CD4-positive, CD25-positive, alpha-beta regulatory T cell (primary cell): ENCODE measurements around the gene DPYSL4. TPM values are rescaled to one million over a fixed set of nuclear protein-coding genes. Genes with fewer than 3 reads are reported as not detected.

Experiments
- ATAC-seq, 2 donors: fragments of 150-1000 bp; cut with Tn5 transposase; one replicate each; pipeline ENCODE4 v1.10.0; 2021; ENCODE audit warnings: low read depth in 2 of 2, moderate number of reproducible peaks in 2 of 2, moderate library complexity in 1 of 2
- DNase-seq, 3 donors: peaks; one replicate each; pipeline versions ENCODE4 v3.0.0 to v3.0.0-alpha.2; 2012 to 2022; ENCODE audit warnings: mixed read lengths in 1 of 3
- H3K27ac ChIP-seq: one replicate; pipeline ENCODE4 v1.7.0; 2013; ENCODE audit warnings: mild to moderate bottlenecking, low read length; ENCODE audit not compliant: insufficient read depth, poor library complexity, severe bottlenecking
- H3K27me3 ChIP-seq: one replicate; pipeline ENCODE4 v1.7.0; 2013; ENCODE audit warnings: low read length; ENCODE audit not compliant: control insufficient read depth, insufficient read depth
- H3K36me3 ChIP-seq: one replicate; pipeline ENCODE4 v1.7.0; 2013; ENCODE audit warnings: mild to moderate bottlenecking, low read length, moderate library complexity; ENCODE audit not compliant: control insufficient read depth, insufficient read depth
- H3K4me1 ChIP-seq: 2 replicates; pipeline ENCODE4 v1.7.0; 2013; ENCODE audit warnings: mild to moderate bottlenecking, low read length; ENCODE audit not compliant: insufficient read depth, control insufficient read depth, poor library complexity, severe bottlenecking
- H3K4me3 ChIP-seq: one replicate; pipeline ENCODE4 v1.7.0; 2013; ENCODE audit warnings: low read depth, mild to moderate bottlenecking, low read length, moderate library complexity
- H3K9me3 ChIP-seq, 2 experiments: 1 replicate in 1 of 2; 2 replicates in 1 of 2; pipeline ENCODE4 v1.7.0; 2013; ENCODE audit warnings: low read length in 2 of 2, mild to moderate bottlenecking in 1 of 2, moderate library complexity in 1 of 2; ENCODE audit not compliant: control insufficient read depth in 2 of 2
- H3K27ac Mint-ChIP-seq, 3 donors: one replicate each; pipeline ENCODE4 v1.8.0; 2020 to 2022; ENCODE audit warnings: mild to moderate bottlenecking in 3 of 3, mixed read lengths in 3 of 3, moderate library complexity in 2 of 3
- H3K27me3 Mint-ChIP-seq: one replicate; pipeline ENCODE4 v1.8.0; 2022; ENCODE audit warnings: mild to moderate bottlenecking, mixed read lengths
- H3K36me3 Mint-ChIP-seq: one replicate; pipeline ENCODE4 v1.8.0; 2020; ENCODE audit warnings: mixed read lengths
- H3K4me1 Mint-ChIP-seq, 4 donors: one replicate each; pipeline ENCODE4 v1.8.0; 2020 to 2022; ENCODE audit warnings: mixed read lengths in 4 of 4, mild to moderate bottlenecking in 1 of 4
- H3K4me3 Mint-ChIP-seq, 4 donors: one replicate each; pipeline ENCODE4 v1.8.0; 2020 to 2022; ENCODE audit warnings: mild to moderate bottlenecking in 4 of 4, mixed read lengths in 4 of 4, moderate library complexity in 3 of 4
- H3K9me3 Mint-ChIP-seq, 7 donors: one replicate each; pipeline ENCODE4 v1.8.0; 2020 to 2022; ENCODE audit warnings: mixed read lengths in 7 of 7, mild to moderate bottlenecking in 3 of 7, moderate library complexity in 2 of 7
- polyA plus RNA-seq, 4 donors: library from polyadenylated mRNA; unstranded; fragments of 300-500 nt; fragmentation: Illumina TruSeq; gene quantifications; one replicate each; pipeline ENCODE4 v1.2.3, GENCODE V29; 2021
- total RNA-seq: library from RNA; stranded (reverse); gene quantifications from one replicate; pipeline ENCODE4 v1.2.3, GENCODE V29; 2022

Gene DPYSL4
- total and polyA plus RNA-seq, 5 donors from 2014 or later, result 1.2 to 1.9 TPM; not detected in 3

DNA sequence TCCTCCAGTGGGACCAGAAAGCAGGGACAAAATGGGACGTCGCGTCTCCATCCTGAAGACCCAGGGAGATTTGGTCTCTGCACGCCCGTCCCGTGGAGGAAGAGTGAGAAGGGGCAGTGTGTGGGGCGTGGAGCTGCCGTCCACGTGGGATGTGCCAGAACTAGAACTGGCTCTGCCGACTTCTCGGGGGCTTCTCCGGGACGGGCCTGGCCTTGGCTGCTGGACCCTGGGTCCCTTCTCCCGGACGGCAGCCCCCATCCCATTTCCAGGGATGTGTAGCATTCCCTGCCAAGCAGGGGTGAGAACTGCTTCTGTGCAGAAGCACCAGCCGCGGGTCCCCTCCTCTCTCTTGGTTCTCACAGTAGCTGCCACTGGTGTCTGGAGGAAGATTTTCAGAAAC is 18.8 kb upstream of the DPYSL4 start:
- Mint-ChIP-seq H3K9me3 (peaks cover 0 to 1% (median 0%) of the 10 kb centered on the region in 7 donors), H3K27me3 (no peaks in the 10 kb centered on the region), H3K36me3 (no peaks in the 10 kb centered on the region), H3K4me3 (no peak overlapping the region), H3K4me1 (peaks cover 0 to 4% (median under 1%) of the 10 kb centered on the region in 4 donors), H3K27ac (no peak overlapping the region)
- Histone ChIP-seq H3K4me3 (no peak overlapping the region), H3K4me1 (peaks cover 4% of the 10 kb centered on the region), H3K36me3 (no peaks in the 10 kb centered on the region), H3K27me3 (no peaks in the 10 kb centered on the region), H3K9me3 (no peaks in the 10 kb centered on the region), H3K27ac (no peak overlapping the region)
- DNase-seq (no peak), ATAC-seq (no peak)

DNA sequence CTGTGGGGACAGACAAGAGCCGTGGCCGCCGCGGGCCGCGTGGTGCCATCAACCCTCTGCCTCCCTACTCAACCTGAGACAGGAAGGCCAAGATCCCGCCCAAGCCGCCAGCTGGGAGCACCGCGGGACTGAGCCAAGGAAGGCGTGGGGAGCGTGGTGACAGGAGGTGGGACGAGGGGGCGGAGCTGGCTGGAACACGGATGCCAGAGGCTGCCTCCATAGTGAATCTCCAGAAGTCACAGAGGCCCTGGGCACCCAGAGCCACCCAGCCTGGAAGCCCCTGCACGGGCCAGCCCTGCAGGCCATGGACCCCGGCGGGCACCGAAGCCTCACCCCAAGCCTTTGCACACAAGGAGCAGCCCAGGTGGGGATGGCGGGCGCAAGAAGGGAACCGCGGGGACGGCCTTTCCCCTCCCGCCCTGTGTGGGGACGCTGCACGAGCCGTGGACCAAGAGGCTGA is 18.1 kb upstream of the DPYSL4 start:
- peaks cover 4% of the 10 kb centered on the region for H3K27me3 Mint-ChIP-seq
- peaks cover 0 to 3% (median under 1%) of the 10 kb centered on the region in 4 donors for H3K4me1 Mint-ChIP-seq
- peak overlapping the region in 1 of 3 donors; percentile 60 for H3K27ac Mint-ChIP-seq
- no peaks in the 10 kb centered on the region for H3K36me3 ChIP-seq
- no peak overlapping the region for H3K4me3 ChIP-seq
- no peak overlapping the region for H3K27ac ChIP-seq
- no peaks in the 10 kb centered on the region for H3K4me1 ChIP-seq
- H3K9me3 ChIP-seq, result no peaks in the 10 kb centered on the region
- peaks cover 0 to 3% (median 0%) of the 10 kb centered on the region in 7 donors for H3K9me3 Mint-ChIP-seq
- no peaks in the 10 kb centered on the region for H3K36me3 Mint-ChIP-seq
- DNase-seq (no peak), ATAC-seq (no peak)
- H3K27me3 ChIP-seq, result no peaks in the 10 kb centered on the region
- no peak overlapping the region for H3K4me3 Mint-ChIP-seq

DNA sequence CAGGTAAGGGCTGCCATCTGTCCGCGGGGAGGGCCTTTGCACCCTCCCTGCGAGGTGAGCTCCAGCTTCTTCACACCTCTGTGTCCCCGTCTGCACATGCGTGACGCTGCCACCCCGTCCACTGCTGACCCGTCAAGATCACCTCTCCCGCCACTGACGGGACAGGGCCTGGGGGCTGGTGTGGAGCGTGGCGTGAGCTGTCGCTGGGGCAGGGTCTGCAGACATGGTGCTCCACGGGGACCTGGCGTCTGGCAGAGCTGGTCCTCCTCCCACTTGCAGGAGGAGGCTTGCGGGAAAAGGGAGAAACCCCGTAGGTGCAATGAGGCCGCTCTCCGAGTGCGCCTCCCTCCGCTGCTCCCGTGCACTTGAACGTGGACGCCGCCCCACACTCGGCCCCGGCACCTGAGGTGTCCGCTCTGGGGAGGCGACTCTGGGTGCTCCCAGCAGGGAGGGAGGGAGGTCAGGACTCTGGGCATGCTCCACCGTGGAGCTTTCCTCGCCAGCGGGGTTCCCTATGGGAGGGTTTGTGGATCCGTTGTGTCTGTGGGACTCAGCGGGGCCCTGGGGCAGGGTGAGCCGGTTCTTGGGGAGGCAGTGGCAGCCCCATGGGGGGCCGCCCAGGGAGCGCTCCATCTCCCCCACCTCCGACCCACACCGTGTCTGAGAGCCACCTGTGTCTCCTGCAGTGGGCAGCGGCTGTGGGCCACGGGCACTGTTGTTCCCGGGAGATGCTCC is 17.6 kb upstream of the DPYSL4 start:
- Histone ChIP-seq H3K27me3 (no peaks in the 10 kb centered on the region), H3K27ac (no peak overlapping the region), H3K36me3 (no peaks in the 10 kb centered on the region), H3K4me3 (no peak overlapping the region), H3K4me1 (no peaks in the 10 kb centered on the region), H3K9me3 (no peaks in the 10 kb centered on the region)
- H3K27ac Mint-ChIP-seq, result no peak overlapping the region
- peaks cover 0 to 3% (median under 1%) of the 10 kb centered on the region in 4 donors for H3K4me1 Mint-ChIP-seq
- no peak for ATAC-seq
- DNase-seq, result no peak
- no peaks in the 10 kb centered on the region for H3K36me3 Mint-ChIP-seq
- peaks cover 4% of the 10 kb centered on the region for H3K27me3 Mint-ChIP-seq
- no peak overlapping the region for H3K4me3 Mint-ChIP-seq
- peaks cover 0 to 3% (median 0%) of the 10 kb centered on the region in 7 donors for H3K9me3 Mint-ChIP-seq

DNA sequence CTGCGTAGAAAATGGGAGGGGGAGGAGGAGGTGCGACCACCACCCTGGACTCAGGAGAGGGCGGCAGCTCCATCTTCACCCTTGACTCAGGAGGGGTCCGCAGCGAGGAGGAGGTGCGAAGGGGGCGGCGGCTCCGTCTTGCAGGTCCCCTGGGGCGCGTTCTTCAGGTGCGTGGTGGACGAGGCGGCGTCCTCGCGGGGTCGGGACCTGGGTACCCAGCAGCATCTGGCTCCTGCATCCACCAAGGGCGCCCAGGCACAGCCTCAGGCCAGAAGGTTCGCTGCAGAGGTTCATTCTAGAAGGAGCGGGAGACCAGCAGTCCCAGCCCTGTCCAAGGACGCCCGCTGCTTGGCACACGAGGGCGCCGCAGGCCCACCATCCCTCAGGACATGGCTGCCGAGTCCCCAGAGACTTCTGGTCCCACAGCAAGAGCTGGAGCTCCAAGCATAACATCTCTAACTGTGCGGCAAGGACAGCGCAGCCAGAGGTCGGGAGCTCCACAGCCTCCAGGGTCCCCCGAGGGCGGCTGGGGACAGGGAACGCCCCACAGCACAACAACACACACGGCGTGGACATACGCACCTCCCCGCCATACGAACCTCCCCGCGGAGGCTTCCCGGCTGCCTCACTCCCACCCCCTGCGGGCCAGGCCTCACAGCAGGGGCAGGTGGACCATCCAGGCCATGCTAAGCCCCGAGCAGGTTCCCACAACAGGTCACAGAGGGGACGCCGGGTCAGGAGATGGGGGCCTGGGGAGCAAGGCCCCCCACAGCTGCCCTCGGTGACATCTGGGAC is 16.8 kb upstream of the DPYSL4 start:
- Histone ChIP-seq H3K36me3 (no peaks in the 10 kb centered on the region), H3K4me3 (no peak overlapping the region), H3K27ac (no peak overlapping the region), H3K4me1 (no peaks in the 10 kb centered on the region), H3K27me3 (no peaks in the 10 kb centered on the region), H3K9me3 (no peaks in the 10 kb centered on the region)
- ATAC-seq (no peak), DNase-seq (no peak)
- Mint-ChIP-seq H3K27ac (no peak overlapping the region), H3K9me3 (peaks cover 0 to 4% (median 0%) of the 10 kb centered on the region in 7 donors), H3K27me3 (peaks cover 4% of the 10 kb centered on the region), H3K4me3 (no peak overlapping the region), H3K36me3 (no peaks in the 10 kb centered on the region), H3K4me1 (peaks cover 0 to 3% (median 0%) of the 10 kb centered on the region in 4 donors)

DNA sequence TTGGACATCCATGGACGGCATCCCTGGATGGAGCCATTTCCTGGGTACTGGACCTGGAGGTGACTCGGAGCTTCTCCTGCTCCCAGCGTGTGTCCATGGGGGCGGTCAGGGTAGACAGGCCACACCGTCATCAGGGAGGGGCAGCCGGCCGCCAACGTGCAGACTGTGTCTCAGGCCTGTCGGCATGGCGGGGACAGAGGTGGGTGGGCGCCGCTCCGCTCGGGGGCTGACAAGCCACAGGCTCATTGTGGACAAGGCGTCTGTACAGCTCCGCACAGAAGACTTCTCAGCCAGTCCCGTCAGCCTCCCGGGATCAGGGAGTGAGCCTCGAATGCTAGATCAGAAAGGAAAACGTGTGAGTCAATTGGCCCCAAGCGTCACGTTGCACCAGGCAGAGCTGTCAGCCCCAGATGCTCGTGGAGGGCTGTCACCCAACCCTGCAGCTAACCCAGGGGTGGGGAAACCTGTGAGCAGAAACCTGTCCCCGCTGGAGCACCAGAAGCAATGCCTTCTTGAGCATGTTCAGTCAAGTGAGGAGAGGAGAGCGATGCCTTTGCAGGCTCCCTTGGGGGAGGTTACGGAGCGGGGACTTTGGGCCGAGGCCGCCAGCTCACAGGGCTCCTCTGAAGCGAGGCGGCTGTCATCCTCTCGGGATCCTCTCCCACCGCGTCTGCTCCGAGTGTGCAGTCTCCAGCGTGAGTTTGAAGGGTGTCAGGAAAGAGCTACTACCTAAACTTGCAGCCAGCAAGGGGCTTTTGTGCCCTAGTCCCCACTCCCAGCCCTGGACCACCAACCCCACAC is 16.0 kb upstream of the DPYSL4 start:
- Histone ChIP-seq H3K27me3 (no peaks in the 10 kb centered on the region), H3K4me3 (no peak overlapping the region), H3K27ac (no peak overlapping the region), H3K9me3 (no peaks in the 10 kb centered on the region), H3K4me1 (no peaks in the 10 kb centered on the region), H3K36me3 (no peaks in the 10 kb centered on the region)
- Mint-ChIP-seq H3K27ac (no peak overlapping the region), H3K36me3 (no peaks in the 10 kb centered on the region), H3K4me3 (no peak overlapping the region), H3K9me3 (peaks cover 0 to 4% (median 0%) of the 10 kb centered on the region in 7 donors), H3K4me1 (peaks cover 0 to 3% (median 0%) of the 10 kb centered on the region in 4 donors), H3K27me3 (peaks cover 4% of the 10 kb centered on the region)
- ATAC-seq, result no peak
- no peak for DNase-seq

DNA sequence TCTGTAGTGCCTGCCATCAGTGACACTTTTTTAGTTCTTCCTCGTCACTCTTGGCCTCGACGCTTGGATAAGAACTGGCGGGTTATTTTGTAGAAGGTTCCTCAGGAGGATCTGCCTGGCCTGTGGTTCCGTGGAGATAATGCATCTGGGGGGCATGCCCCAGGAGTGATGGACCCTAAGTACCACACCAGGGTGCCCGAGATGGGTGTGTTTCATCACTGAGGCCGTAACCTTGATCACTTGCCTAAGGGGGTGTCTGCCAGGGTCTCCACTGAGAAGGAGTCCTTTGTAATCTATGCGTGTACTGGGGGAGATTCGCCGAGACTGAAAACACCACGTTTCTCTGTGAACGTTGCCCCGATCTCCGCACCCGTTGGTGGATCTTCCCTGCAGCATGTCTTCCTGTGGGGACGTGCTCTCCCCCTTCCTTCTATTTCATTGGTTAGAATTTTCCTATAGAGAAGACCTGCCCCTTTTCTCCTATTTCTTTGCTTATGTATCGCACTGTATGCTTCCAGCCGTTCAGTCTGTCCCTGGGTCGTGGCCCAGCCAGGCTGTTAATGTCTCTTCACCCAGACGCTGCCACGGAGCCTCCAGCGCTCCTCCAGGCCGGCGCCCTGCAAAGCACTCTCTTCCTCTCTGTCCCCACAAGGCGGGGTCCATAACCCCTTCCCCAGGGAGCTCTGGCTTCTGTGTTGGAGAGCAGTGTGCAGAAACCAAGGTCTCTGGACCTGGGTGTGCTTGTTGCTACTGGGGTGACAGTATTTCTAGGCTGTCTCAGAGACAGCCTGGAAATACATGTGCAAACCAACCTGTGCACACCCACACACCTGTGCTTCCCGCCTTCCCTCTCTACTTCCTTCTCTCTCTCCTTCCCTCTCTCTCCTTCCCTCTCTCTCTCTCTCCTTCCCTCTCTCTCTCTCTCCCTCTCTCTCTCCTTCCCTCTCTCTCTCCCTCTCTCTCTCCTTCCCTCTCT is 14.4 kb upstream of the DPYSL4 start:
- H3K9me3 ChIP-seq, result no peaks in the 10 kb centered on the region
- H3K36me3 ChIP-seq, result no peaks in the 10 kb centered on the region
- H3K27me3 ChIP-seq, result peaks cover 2% of the 10 kb centered on the region
- no peaks in the 10 kb centered on the region for H3K4me1 ChIP-seq
- DNase-seq (no peak), ATAC-seq (no peak)
- H3K4me1 Mint-ChIP-seq, result peaks cover 0 to 3% (median 0%) of the 10 kb centered on the region in 4 donors
- no peak overlapping the region for H3K27ac ChIP-seq
- peaks cover 0 to 6% (median 0%) of the 10 kb centered on the region in 7 donors for H3K9me3 Mint-ChIP-seq
- H3K27me3 Mint-ChIP-seq, result peaks cover 4% of the 10 kb centered on the region
- H3K36me3 Mint-ChIP-seq, result no peaks in the 10 kb centered on the region
- H3K27ac Mint-ChIP-seq, result peak overlapping the region in 1 of 3 donors; percentile 23
- no peak overlapping the region for H3K4me3 ChIP-seq
- H3K4me3 Mint-ChIP-seq, result no peak overlapping the region
